Esophagus muscularis mucosa (tissue), 4 donors: ENCODE data around the gene TSPYL2. TPM values are rescaled to one million over a fixed set of nuclear protein-coding genes. Genes with fewer than 3 reads are reported as not detected.
A peak's percentile ranks its signal among the peaks of the same experiment; 100 is the strongest.

Experiments used
- DNase-seq: peaks from one replicate; pipeline ENCODE4 v3.0.0-alpha.2; 2017; ENCODE audit errors: extremely low spot score
- H3K27ac ChIP-seq, 4 donors: fragments of 200-600 bp; sonication (generic); replicated peaks in 1 of 4; 1 replicate in 3 of 4; 2 replicates in 1 of 4; pipeline ENCODE4 v1.5.1; 2016 to 2019; ENCODE audit warnings: mild to moderate bottlenecking in 1 of 4
- H3K27me3 ChIP-seq, 4 donors: fragments of 200-600 bp; sonication (generic); one replicate each; pipeline versions ENCODE4 v1.5.1 to v1.6.0; 2016 to 2019
- H3K36me3 ChIP-seq, 4 donors: fragments of 200-600 bp; sonication (generic); one replicate each; pipeline ENCODE4 v1.5.1; 2016 to 2019
- H3K4me1 ChIP-seq, 4 donors: fragments of 200-600 bp; sonication (generic); one replicate each; pipeline ENCODE4 v1.5.1; 2016 to 2019
- H3K4me3 ChIP-seq, 4 donors: fragments of 200-600 bp; sonication (generic); 1 replicate in 2 of 4; 2 replicates in 2 of 4; pipeline ENCODE4 v1.5.1; 2016 to 2019; ENCODE audit warnings: mild to moderate bottlenecking in 4 of 4, moderate library complexity in 1 of 4
- H3K9me3 ChIP-seq, 4 donors: fragments of 200-600 bp; sonication (generic); 1 replicate in 3 of 4; 2 replicates in 1 of 4; pipeline ENCODE4 v1.5.1; 2016 to 2019
- EP300 ChIP-seq: sonication (generic); formaldehyde crosslinking; IDR thresholded peaks from one replicate; pipeline ENCODE4 v1.6.1; 2017; ENCODE audit warnings: antibody characterized with exemption
- POLR2A ChIP-seq: fragments of 450-650 bp; IDR thresholded peaks from one replicate; pipeline ENCODE4 v1.6.1; 2017; ENCODE audit warnings: antibody characterized with exemption, moderate library complexity, mild to moderate bottlenecking, low read depth
- POLR2AphosphoS5 ChIP-seq, 2 donors: sonication (generic); formaldehyde crosslinking; IDR thresholded peaks; one replicate each; pipeline ENCODE4 v1.6.1; 2017; ENCODE audit warnings: antibody characterized with exemption in 2 of 2
- WGBS: methylation state at CpG from one replicate; pipeline ENCODE4 v1.1.5; 2018; 5-methylcytosine and 5-hydroxymethylcytosine counted together
- intact Hi-C: fragments of 100-400 bp; cut with DNase I; formaldehyde crosslinking; loops from one replicate; pipeline ENCODE4 v1.15.1; 2023
- total RNA-seq, 4 donors: library from RNA; depleted of rRNA; stranded (reverse); fragments of >200 nt; gene quantifications; one replicate each; pipeline versions ENCODE4 v1.1.0 to v1.2.1, GENCODE V29; 2016
- TF ChIP-seq, protein P1 (sequence below), 3 experiments: fragments of 200-600 bp in 2 of 3; fragments of 450-650 bp in 1 of 3; sonication (generic) in 2 of 3; IDR thresholded peaks; one replicate each; pipeline ENCODE4 v1.5.1; 2017 to 2019; ENCODE audit warnings: antibody characterized with exemption in 3 of 3, mild to moderate bottlenecking in 2 of 3, moderate library complexity in 1 of 3

Gene TSPYL2
- total RNA-seq, 4 donors from 2014 or later: 65.9 to 98.8 (median 92.2) TPM

DNA sequence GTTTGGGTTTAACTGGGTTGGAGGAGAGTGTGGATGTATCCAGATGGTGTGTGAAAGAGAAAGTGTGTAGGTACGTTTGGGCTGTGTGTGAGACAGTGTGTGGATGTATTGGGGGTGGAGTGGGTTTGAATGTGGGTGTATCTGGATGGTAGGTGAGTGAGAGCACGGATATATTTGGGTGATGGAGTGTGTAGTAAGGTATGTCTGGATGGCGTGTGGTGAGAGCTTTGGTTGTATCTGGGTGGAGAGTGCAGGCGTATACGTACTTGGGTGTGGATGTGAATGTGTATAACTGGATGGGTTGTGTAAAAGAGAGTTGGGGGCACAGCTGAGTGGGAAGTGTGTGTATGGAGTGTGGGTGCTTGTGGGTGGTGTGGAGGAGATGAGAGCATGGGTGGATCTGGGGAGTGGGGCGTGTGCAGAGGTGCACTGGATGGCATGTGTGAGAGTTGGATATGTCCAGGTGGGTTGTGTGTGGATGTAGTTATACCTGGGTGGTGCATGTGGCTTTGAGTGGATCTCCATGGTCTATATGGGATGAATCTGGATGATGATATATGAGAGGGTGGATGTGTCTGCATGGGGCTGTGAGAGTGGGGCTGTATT is 26.8 kb upstream of the TSPYL2 start:
- TF ChIP-seq POLR2AphosphoS5 (IDR thresholded peaks at IDR 0.05) (no peak), EP300 (no peak), POLR2A (no peak)
- TF ChIP-seq, protein P1, sequence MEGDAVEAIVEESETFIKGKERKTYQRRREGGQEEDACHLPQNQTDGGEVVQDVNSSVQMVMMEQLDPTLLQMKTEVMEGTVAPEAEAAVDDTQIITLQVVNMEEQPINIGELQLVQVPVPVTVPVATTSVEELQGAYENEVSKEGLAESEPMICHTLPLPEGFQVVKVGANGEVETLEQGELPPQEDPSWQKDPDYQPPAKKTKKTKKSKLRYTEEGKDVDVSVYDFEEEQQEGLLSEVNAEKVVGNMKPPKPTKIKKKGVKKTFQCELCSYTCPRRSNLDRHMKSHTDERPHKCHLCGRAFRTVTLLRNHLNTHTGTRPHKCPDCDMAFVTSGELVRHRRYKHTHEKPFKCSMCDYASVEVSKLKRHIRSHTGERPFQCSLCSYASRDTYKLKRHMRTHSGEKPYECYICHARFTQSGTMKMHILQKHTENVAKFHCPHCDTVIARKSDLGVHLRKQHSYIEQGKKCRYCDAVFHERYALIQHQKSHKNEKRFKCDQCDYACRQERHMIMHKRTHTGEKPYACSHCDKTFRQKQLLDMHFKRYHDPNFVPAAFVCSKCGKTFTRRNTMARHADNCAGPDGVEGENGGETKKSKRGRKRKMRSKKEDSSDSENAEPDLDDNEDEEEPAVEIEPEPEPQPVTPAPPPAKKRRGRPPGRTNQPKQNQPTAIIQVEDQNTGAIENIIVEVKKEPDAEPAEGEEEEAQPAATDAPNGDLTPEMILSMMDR (IDR thresholded peaks at IDR 0.05): no peak
- no peaks in the 10 kb centered on the region for H3K36me3 ChIP-seq
- no peaks in the 10 kb centered on the region for H3K27me3 ChIP-seq
- no peak overlapping the region for H3K4me3 ChIP-seq
- no peak for DNase-seq
- intact Hi-C loops: no loop called here
- H3K27ac ChIP-seq: no peak overlapping the region
- H3K4me1 ChIP-seq: peaks cover 0 to 6% (median 3%) of the 10 kb centered on the region in 4 donors
- WGBS: 71% methylated on average over 6 of the region's 6 CpGs
- H3K9me3 ChIP-seq: no peaks in the 10 kb centered on the region

DNA sequence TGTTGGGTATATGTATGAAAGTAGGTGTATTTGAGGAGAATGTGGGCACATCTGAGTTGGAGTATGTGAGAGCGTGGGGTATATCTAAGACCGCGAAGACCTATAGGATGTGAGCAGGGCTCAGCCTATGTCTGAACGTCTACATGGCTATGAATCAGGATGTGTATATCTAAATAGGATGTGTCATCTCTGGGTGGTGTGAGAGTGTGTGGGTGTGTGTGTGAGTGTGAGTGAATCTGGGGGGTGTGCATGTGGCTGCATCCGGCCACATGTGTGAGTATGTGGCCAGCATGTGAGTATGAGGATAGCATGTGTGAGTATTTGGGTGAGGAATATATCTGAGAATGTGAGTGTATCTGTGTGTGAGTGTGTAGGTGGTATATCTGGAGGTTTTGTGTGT is 25.9 kb upstream of the TSPYL2 start:
- no peak overlapping the region for H3K4me3 ChIP-seq
- intact Hi-C loops: no loop called here
- H3K27ac ChIP-seq: no peak overlapping the region
- TF ChIP-seq, protein P1 (IDR thresholded peaks at IDR 0.05): no peak
- no peak for TF ChIP-seq EP300
- no peak for TF ChIP-seq POLR2A
- TF ChIP-seq POLR2AphosphoS5 (IDR thresholded peaks at IDR 0.05): no peak
- H3K9me3 ChIP-seq: no peaks in the 10 kb centered on the region
- peaks cover 0 to 2% (median 0%) of the 10 kb centered on the region in 4 donors for H3K4me1 ChIP-seq
- H3K36me3 ChIP-seq: no peaks in the 10 kb centered on the region
- no peak for DNase-seq
- no peaks in the 10 kb centered on the region for H3K27me3 ChIP-seq
- WGBS: 85% methylated on average over 5 of the region's 5 CpGs

DNA sequence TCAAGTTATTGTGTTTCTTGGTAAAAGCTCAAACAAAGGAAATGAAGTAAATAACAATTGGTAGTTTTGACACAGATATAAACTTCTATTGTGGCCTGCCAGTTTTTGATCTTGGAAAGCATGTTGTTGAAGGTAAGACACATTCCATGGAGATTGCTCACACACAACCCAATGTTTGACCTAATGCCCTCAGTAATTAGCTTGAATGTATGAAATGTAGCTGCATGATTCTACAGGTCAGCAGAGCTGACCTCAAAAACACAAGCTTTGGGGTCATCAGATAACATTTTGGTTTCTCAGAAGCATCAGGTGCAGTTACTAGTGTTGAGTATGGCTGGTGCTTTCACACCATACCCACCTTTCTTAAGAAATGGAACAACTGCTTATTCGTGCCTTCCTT is 17.1 kb upstream of the TSPYL2 start:
- no peaks in the 10 kb centered on the region for H3K27me3 ChIP-seq
- H3K27ac ChIP-seq: no peak overlapping the region
- DNase-seq: no peak
- intact Hi-C loops: no loop called here
- TF ChIP-seq POLR2A: no peak
- TF ChIP-seq, protein P1 (IDR thresholded peaks at IDR 0.05): no peak
- no peak for TF ChIP-seq EP300
- no peak for TF ChIP-seq POLR2AphosphoS5 (IDR thresholded peaks at IDR 0.05)
- H3K36me3 ChIP-seq: no peaks in the 10 kb centered on the region
- no peaks in the 10 kb centered on the region for H3K9me3 ChIP-seq
- no peak overlapping the region for H3K4me3 ChIP-seq
- 73% methylated on average over 1 of the region's 1 CpG for WGBS
- H3K4me1 ChIP-seq: no peaks in the 10 kb centered on the region

DNA sequence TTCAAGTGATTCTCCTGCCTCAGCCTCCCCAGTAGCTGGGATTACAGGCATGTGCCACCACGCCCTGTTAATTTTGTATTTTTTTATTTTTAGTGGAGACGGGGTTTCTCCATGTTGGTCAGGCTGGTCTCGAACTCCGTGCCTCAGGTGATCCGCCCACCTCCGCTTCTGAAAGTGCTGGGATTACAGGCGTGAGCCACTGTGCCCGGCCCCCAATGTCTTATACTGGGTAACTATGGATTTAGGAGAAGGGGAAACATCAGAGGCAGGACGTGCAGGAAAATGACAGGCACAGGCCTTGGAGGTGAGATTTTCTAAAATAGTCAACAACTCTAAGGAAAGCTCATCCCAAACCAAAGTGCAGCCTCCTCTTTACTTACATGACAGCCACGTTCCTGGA is 11.1 kb upstream of the TSPYL2 start:
- peaks cover 2 to 20% (median 16%) of the 10 kb centered on the region in 4 donors for H3K4me1 ChIP-seq
- no peaks in the 10 kb centered on the region for H3K9me3 ChIP-seq
- no peak for TF ChIP-seq POLR2AphosphoS5 (IDR thresholded peaks at IDR 0.05)
- no peak for TF ChIP-seq POLR2A
- TF ChIP-seq EP300: no peak
- TF ChIP-seq, protein P1 (IDR thresholded peaks at IDR 0.05): no peak
- H3K27me3 ChIP-seq: no peaks in the 10 kb centered on the region
- no peak overlapping the region for H3K4me3 ChIP-seq
- no peak for DNase-seq
- H3K36me3 ChIP-seq: no peaks in the 10 kb centered on the region
- peak overlapping the region in 3 of 4 donors; percentile 23 to 84 (median 83) for H3K27ac ChIP-seq
- 66% methylated on average over 10 of the region's 10 CpGs for WGBS
- intact Hi-C loops: loop anchor here (1.0 kb wide), 1 partner anchor 18 kb away; no protein-coding TSS in a partner anchor
